ENCODE measurements around the gene CBX5. TPM values are rescaled to one million over a fixed set of nuclear protein-coding genes. Genes with fewer than 3 reads are reported as not detected.
A peak's percentile ranks its signal among the peaks of the same experiment; 100 is the strongest.

Gene CBX5
- total and polyA plus RNA-seq, 12 donors, result 13.4 to 53.5 (median 49.1) TPM

DNA sequence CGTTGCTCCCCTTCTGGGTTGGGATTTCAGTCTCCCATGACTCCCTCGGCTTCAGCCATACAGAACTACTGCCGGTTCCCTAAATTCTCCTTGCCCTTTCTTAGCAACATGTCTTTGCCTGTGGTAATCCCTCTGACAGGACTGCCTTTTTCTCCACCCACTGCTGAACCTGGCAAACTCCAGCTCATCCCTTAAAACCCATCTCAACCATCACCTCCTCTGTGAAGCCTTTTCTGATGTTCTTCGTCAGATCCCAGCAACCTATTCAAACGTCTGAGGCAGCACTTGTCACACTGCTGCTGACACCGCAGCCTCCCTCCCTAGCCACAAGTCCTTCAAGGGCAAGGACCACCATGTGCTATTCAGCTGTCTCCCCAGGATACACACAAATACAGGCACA lies 80.9 kb downstream of the CBX5 start:
- DNase-seq, result no peak
- 73 to 86% methylated on average over 6 of the region's 6 CpGs for whole genome bisulfite sequencing, 2 donors
- ATAC-seq, result no peak
- no peak overlapping the region for H3K27ac ChIP-seq
- no peak overlapping the region for H3K4me3 ChIP-seq
- no peaks in the 10 kb centered on the region for H3K36me3 ChIP-seq
- TF ChIP-seq, protein P1, sequence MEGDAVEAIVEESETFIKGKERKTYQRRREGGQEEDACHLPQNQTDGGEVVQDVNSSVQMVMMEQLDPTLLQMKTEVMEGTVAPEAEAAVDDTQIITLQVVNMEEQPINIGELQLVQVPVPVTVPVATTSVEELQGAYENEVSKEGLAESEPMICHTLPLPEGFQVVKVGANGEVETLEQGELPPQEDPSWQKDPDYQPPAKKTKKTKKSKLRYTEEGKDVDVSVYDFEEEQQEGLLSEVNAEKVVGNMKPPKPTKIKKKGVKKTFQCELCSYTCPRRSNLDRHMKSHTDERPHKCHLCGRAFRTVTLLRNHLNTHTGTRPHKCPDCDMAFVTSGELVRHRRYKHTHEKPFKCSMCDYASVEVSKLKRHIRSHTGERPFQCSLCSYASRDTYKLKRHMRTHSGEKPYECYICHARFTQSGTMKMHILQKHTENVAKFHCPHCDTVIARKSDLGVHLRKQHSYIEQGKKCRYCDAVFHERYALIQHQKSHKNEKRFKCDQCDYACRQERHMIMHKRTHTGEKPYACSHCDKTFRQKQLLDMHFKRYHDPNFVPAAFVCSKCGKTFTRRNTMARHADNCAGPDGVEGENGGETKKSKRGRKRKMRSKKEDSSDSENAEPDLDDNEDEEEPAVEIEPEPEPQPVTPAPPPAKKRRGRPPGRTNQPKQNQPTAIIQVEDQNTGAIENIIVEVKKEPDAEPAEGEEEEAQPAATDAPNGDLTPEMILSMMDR (IDR thresholded peaks at IDR 0.05), result no peak
- H3K9me3 ChIP-seq, result no peaks in the 10 kb centered on the region
- intact Hi-C loops (cut with DNase I), result loop anchor here in 1 of 10 donors (10.0 kb wide), 1 partner anchor 404 kb away; no protein-coding TSS in a partner anchor
- peaks cover 0 to 15% (median 0%) of the 10 kb centered on the region in 9 donors for H3K4me1 ChIP-seq
- H3K27me3 ChIP-seq, result peaks cover 4 to 100% (median 85%) of the 10 kb centered on the region in 7 donors

DNA sequence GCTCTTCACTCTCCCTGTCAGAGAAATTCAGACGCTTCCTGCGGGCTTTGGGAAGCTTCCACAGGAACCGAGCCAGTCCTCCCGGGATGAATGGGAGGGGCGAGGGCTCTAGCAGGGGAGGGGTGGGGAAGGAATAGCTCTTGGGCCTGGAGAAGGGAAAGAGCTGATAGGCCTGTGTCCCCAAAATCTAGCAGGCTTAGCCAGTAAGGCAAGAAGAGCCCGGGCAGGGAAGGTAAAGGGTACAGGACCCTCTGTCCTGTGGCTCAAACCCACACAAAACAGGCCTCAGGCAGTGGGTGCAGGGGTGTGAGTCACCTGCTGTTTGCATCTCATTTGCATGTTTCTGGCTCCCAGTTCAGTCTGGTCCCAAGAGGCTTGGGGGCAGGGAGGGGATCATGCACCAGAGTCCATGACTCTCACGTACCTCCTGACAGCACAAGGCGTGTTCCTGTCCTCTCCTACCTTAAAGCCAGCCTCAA lies 82.5 kb downstream of the CBX5 start:
- peaks cover 4 to 100% (median 92%) of the 10 kb centered on the region in 7 donors for H3K27me3 ChIP-seq
- TF ChIP-seq, protein P1 (IDR thresholded peaks at IDR 0.05), result no peak
- H3K4me3 ChIP-seq, result no peak overlapping the region
- no peaks in the 10 kb centered on the region for H3K36me3 ChIP-seq
- WGBS, 2 donors, result 30 to 31% methylated on average over 8 of the region's 8 CpGs
- H3K9me3 ChIP-seq, result no peaks in the 10 kb centered on the region
- DNase-seq (no peak), ATAC-seq (no peak)
- intact Hi-C loops (cut with DNase I), result loop anchor here in 1 of 10 donors (10.0 kb wide), 1 partner anchor 403 kb away; no protein-coding TSS in a partner anchor
- no peak overlapping the region for H3K27ac ChIP-seq
- H3K4me1 ChIP-seq, result peaks cover 0 to 15% (median 0%) of the 10 kb centered on the region in 9 donors

GRCh38 chr12:54197010-54197409 lies 82.9 kb downstream of the CBX5 start:
- Histone ChIP-seq H3K27ac (peak overlapping the region in 1 of 10 donors; percentile 80), H3K4me3 (no peak overlapping the region), H3K4me1 (peaks cover 0 to 15% (median 0%) of the 10 kb centered on the region in 9 donors), H3K9me3 (no peaks in the 10 kb centered on the region), H3K36me3 (no peaks in the 10 kb centered on the region), H3K27me3 (peaks cover 4 to 100% (median 94%) of the 10 kb centered on the region in 7 donors)
- intact Hi-C loops (cut with DNase I), result loop anchor here in 1 of 10 donors (10.0 kb wide), 1 partner anchor 402 kb away; no protein-coding TSS in a partner anchor
- TF ChIP-seq, protein P1 (IDR thresholded peaks at IDR 0.05), result no peak
- ATAC-seq (no peak), DNase-seq (no peak)
- WGBS, 2 donors, result 41 to 46% methylated on average over 5 of the region's 5 CpGs

DNA sequence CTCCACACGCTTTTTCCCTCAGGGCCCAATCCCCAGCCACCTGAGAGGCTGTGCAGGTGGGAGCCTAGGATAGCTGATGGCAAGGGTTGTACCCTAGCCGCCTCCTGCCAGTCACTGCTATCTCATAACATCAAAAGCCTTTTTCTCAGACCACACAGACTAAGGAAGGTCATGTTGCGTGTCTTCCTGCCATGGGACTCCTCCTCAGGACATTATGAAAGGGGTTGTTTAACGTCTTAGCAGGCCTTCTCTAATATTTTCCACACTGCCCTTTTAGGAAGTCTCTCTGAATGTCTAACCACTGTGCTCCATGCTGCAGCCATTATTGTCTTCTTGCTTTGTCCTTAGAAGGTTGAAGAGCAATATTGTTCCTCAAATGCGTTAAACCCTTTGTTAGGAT lies 83.5 kb downstream of the CBX5 start:
- no peaks in the 10 kb centered on the region for H3K9me3 ChIP-seq
- DNase-seq, result no peak
- peak overlapping the region in 1 of 10 donors; percentile 24 for H3K4me3 ChIP-seq
- peaks cover 0 to 19% (median under 1%) of the 10 kb centered on the region in 9 donors for H3K4me1 ChIP-seq
- TF ChIP-seq, protein P1 (IDR thresholded peaks at IDR 0.05), result no peak
- intact Hi-C loops (cut with DNase I), result loop anchor here in 1 of 10 donors (10.0 kb wide), 1 partner anchor 402 kb away; no protein-coding TSS in a partner anchor
- 73 to 83% methylated on average over 5 of the region's 5 CpGs for WGBS, 2 donors
- H3K27me3 ChIP-seq, result peaks cover 4 to 98% (median 91%) of the 10 kb centered on the region in 7 donors
- no peaks in the 10 kb centered on the region for H3K36me3 ChIP-seq
- ATAC-seq, result no peak
- peak overlapping the region in 1 of 10 donors; percentile 80 for H3K27ac ChIP-seq

Data from heart right ventricle (tissue), 16 donors.